Heart left ventricle (tissue), 16 donors: Measurements from ENCODE around the gene ACBD3. TPM values are rescaled to one million over a fixed set of nuclear protein-coding genes. Genes with fewer than 3 reads are reported as not detected.

Experiments used
- ATAC-seq, 4 donors: fragments of 200-7000 bp; cut with Tn5 transposase; one replicate each; pipeline ENCODE4 v1.9.1; 2020 to 2022; ENCODE audit warnings: moderate library complexity in 4 of 4, mild to moderate bottlenecking in 3 of 4, moderate number of reproducible peaks in 1 of 4
- DNase-seq, 5 donors: peaks; one replicate each; pipeline ENCODE4 v3.0.0-alpha.2; 2020
- H3K27ac ChIP-seq, 12 donors: fragments of 200-600 bp; sonication (generic) in 4 of 12; one replicate each; pipeline versions ENCODE4 v1.5.0 to v1.8.0; 2016 to 2022; ENCODE audit warnings: mild to moderate bottlenecking in 2 of 12
- H3K27me3 ChIP-seq, 9 donors: fragments of 200-600 bp; sonication (generic) in 2 of 9; one replicate each; pipeline versions ENCODE4 v1.5.1 to v1.8.0; 2016 to 2022; ENCODE audit warnings: mild to moderate bottlenecking in 3 of 9
- H3K36me3 ChIP-seq, 9 donors: fragments of 200-600 bp; sonication (generic) in 2 of 9; one replicate each; pipeline versions ENCODE4 v1.5.0 to v1.8.0; 2018 to 2022; ENCODE audit warnings: mild to moderate bottlenecking in 2 of 9
- H3K4me1 ChIP-seq, 12 donors: fragments of 200-600 bp; sonication (generic) in 4 of 12; one replicate each; pipeline versions ENCODE4 v1.5.0 to v1.8.0; 2016 to 2022; ENCODE audit warnings: mild to moderate bottlenecking in 3 of 12
- H3K4me3 ChIP-seq, 12 donors: fragments of 200-600 bp; sonication (generic) in 4 of 12; one replicate each; pipeline versions ENCODE4 v1.5.0 to v1.8.0; 2017 to 2022; ENCODE audit warnings: mild to moderate bottlenecking in 9 of 12, moderate library complexity in 4 of 12
- H3K9me3 ChIP-seq, 12 donors: fragments of 200-600 bp; sonication (generic) in 4 of 12; one replicate each; pipeline versions ENCODE4 v1.5.0 to v1.8.0; 2016 to 2022; ENCODE audit warnings: mild to moderate bottlenecking in 1 of 12
- POLR2A ChIP-seq, 2 donors: fragments of 450-650 bp; IDR thresholded peaks; one replicate each; pipeline ENCODE4 v1.6.1; 2017; ENCODE audit warnings: antibody characterized with exemption in 2 of 2, mild to moderate bottlenecking in 2 of 2, moderate library complexity in 2 of 2
- WGBS, 4 donors: extraction: QIAGEN DNeasy Blood & Tissue Kit in 2 of 4; methylation state at CpG; one replicate each; pipeline versions ENCODE4 v1.1.5 to v1.1.7; 2013 to 2018; 5-methylcytosine and 5-hydroxymethylcytosine counted together
- intact Hi-C, 10 donors: fragments of 100-400 bp; cut with DNase I; formaldehyde crosslinking; loops; one replicate each; pipeline versions ENCODE4 v1.11.1 to v1.14.2; 2022
- polyA plus RNA-seq, 2 donors: library from polyadenylated mRNA; stranded (reverse); fragments of 200-250 nt; gene quantifications; one replicate each; pipeline ENCODE4 v1.2.3, GENCODE V29; 2013
- total RNA-seq, 9 donors: library from RNA; depleted of rRNA in 2 of 9; stranded (reverse); fragments of >200 nt in 2 of 9; fragmentation: NEBNext Ultra II Directional in 3 of 9; extraction: Animal tissue kit (Norgen Biotek cat#: 25700) in 3 of 9; gene quantifications; one replicate each; pipeline versions ENCODE4 v1.1.0 to v1.2.4, GENCODE V29; 2016 to 2023
- TF ChIP-seq, protein P1 (sequence below), 12 donors: fragments of 200-600 bp; sonication (generic) in 4 of 12; IDR thresholded peaks; one replicate each; pipeline versions ENCODE4 v1.5.0 to v1.8.0; 2018 to 2022; ENCODE audit warnings: antibody characterized with exemption in 12 of 12, mild to moderate bottlenecking in 5 of 12
- donor health status: ischemic (EF 13 %, LVEDD 7.1; RV severe dilation, severe dysfunction).
- donor health status: healthy with polysubstance abuse.
- donor health status: DM: no; HTN: yes; CAD: no.
- donor health status: DM: no; HTN: no; CAD: no.
- donor health status: ischemic (EF 25% LVEDD 6.9; RV normal size, moderate dysfunction).
- donor health status: ischemic (EF 25% LVEDD 5.7; RV mildly dilated, moderate dysfunction).
- donor health status: healthy.
- donor health status: DM: yes; HTN: yes; CAD: no.
- donor health status: ischemic (EF 35%, LVEDD 5.7; RV mildly dilated, moderate dysfunction).
- donor health status: nonischemic (EF 11% LVEDD 7.7; RV severe dilation, severe dysfunction).
- donor health status: DM: yes; HTN: yes; CAD: no.
- donor health status: PGD.
- donor health status: ischemic (EF 29% LVEDD 5.4; RV normal size, mild dysfunction).
- donor health status: nonischemic (EF 23%, LVEDD 6.1; RV moderate dilation, normal function).

Gene ACBD3
- total and polyA plus RNA-seq, 11 donors = 9.3 to 39.1 (median 28.0) TPM

DNA sequence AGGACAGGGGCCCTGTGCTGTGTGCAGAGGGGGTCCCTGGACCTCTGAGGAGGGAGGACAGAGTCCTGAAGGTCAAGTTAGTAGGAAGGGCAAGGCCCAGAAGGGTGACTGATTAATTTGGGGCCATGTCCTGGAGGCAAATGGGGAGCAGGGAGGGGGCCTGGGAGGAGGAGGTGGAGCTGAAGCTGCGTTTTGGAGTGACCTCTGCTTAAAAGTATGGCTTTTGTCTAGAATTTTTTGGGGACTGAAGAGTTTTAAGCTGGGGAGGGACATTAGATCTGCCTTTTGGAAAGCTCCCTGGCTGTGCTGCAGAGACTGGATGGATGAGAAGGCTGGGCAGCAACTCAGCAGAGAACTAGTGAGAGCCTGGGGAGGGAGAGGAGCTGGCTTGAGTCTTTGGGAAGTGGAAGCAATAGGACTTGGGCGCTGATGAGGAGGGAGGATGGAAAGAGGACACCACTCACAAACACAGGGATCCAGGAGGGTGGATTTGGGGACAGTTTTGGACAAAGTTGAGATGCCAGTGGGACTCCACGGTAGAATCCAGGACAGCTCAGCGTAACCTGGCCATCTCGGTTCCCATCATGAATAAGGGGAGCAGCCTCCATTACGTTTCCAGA lies 52.9 kb downstream of the ACBD3 start:
- intact Hi-C loops = loop anchor here in 1 of 10 donors (10.0 kb wide), 1 partner anchor 201 kb away; no protein-coding TSS in a partner anchor
- no peaks in the 10 kb centered on the region for H3K36me3 ChIP-seq
- TF ChIP-seq, protein P1, sequence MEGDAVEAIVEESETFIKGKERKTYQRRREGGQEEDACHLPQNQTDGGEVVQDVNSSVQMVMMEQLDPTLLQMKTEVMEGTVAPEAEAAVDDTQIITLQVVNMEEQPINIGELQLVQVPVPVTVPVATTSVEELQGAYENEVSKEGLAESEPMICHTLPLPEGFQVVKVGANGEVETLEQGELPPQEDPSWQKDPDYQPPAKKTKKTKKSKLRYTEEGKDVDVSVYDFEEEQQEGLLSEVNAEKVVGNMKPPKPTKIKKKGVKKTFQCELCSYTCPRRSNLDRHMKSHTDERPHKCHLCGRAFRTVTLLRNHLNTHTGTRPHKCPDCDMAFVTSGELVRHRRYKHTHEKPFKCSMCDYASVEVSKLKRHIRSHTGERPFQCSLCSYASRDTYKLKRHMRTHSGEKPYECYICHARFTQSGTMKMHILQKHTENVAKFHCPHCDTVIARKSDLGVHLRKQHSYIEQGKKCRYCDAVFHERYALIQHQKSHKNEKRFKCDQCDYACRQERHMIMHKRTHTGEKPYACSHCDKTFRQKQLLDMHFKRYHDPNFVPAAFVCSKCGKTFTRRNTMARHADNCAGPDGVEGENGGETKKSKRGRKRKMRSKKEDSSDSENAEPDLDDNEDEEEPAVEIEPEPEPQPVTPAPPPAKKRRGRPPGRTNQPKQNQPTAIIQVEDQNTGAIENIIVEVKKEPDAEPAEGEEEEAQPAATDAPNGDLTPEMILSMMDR (IDR thresholded peaks at IDR 0.05) = no peak
- no peak for TF ChIP-seq POLR2A (IDR thresholded peaks at IDR 0.05)
- H3K27ac ChIP-seq = no peak overlapping the region
- H3K27me3 ChIP-seq = no peaks in the 10 kb centered on the region
- H3K4me3 ChIP-seq = no peak overlapping the region
- no peaks in the 10 kb centered on the region for H3K9me3 ChIP-seq
- DNase-seq = no peak
- H3K4me1 ChIP-seq = peaks cover 0 to 17% (median 6%) of the 10 kb centered on the region in 12 donors
- WGBS, 4 donors = 88 to 94% (median 91%) methylated on average over 3 to 6 of the region's 6 CpGs
- ATAC-seq = no peak

DNA sequence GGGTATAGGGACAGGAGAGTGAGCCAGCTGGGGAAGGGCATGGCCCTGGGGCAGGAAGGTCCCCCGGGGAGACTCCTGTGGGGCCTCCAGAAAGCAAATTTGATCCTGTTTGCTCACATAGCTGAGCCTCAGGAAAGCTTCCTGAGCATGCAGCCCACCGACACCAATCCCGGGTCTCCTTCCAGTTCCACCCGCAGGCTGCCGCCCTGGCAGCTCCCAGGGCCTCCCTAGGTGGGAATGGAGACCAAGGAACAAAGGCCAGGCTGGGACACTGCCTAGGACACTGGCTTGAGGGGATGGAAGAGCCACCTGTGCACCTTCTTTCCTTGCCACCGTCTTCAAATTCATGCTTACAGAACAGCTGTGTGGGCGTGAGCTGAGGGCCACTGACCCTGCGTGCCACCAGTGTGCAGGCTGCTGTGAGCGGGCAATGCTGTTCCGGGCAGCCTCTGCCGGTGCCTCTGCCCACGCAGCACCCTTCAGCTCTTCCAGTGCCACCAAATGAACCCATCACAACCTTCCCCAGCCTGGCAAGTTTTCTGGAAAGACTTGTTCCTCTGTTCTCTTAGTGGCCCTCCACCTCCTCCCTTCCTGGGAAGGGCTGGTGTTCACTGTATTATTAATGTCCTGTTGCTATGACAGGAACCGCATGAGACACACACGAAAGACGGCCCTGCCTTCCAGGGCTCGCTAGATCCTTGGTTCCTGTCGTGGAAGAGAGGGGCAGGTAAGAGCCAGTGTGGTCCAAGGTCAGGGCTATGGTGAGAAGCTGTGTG lies 53.6 kb downstream of the ACBD3 start:
- H3K4me1 ChIP-seq = peaks cover 0 to 17% (median 7%) of the 10 kb centered on the region in 12 donors

DNA sequence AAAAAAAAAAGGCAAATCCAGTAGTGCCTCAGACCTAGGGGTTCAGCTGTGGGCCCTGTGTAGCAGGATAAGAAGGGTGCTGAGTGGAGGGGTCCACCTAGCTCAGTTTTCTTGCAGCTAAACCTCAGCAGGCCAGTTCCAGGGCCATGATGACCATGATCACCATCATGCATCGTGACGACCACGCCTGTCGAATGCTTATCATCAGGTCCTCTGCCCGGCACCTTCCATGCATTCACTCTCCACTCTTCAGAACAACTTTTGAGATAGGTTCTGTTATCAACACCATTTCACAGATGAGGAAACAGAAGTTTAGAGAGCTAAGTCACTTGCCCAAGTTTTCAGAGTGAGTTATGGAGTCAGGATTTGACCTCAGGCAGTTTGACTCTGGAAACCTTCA lies 54.9 kb downstream of the ACBD3 start:
- Histone ChIP-seq H3K27ac (no peak overlapping the region), H3K27me3 (no peaks in the 10 kb centered on the region), H3K36me3 (no peaks in the 10 kb centered on the region), H3K9me3 (no peaks in the 10 kb centered on the region), H3K4me3 (no peak overlapping the region), H3K4me1 (peaks cover 0 to 18% (median 7%) of the 10 kb centered on the region in 12 donors)
- no peak for TF ChIP-seq POLR2A (IDR thresholded peaks at IDR 0.05)
- TF ChIP-seq, protein P1 (IDR thresholded peaks at IDR 0.05) = no peak
- 72 to 80% (median 79%) methylated on average over 5 of the region's 5 CpGs for WGBS, 4 donors
- intact Hi-C loops = loop anchor here in 1 of 10 donors (10.0 kb wide), 1 partner anchor 203 kb away; no protein-coding TSS in a partner anchor
- peak in 1 of 5 donors; percentile 11 for DNase-seq
- ATAC-seq = no peak

More for the DNA sequence above, 53.6 kb downstream of the ACBD3 start:
- DNase-seq (no peak), ATAC-seq (no peak)
- no peaks in the 10 kb centered on the region for H3K27me3 ChIP-seq
- H3K4me3 ChIP-seq = no peak overlapping the region
- TF ChIP-seq POLR2A (IDR thresholded peaks at IDR 0.05) = no peak
- TF ChIP-seq, protein P1 (IDR thresholded peaks at IDR 0.05) = no peak
- no peaks in the 10 kb centered on the region for H3K9me3 ChIP-seq
- intact Hi-C loops = loop anchor here in 1 of 10 donors (10.0 kb wide), 1 partner anchor 202 kb away; no protein-coding TSS in a partner anchor
- no peaks in the 10 kb centered on the region for H3K36me3 ChIP-seq
- 74 to 80% (median 78%) methylated on average over 15 to 17 of the region's 17 CpGs for WGBS, 4 donors
- no peak overlapping the region for H3K27ac ChIP-seq

DNA sequence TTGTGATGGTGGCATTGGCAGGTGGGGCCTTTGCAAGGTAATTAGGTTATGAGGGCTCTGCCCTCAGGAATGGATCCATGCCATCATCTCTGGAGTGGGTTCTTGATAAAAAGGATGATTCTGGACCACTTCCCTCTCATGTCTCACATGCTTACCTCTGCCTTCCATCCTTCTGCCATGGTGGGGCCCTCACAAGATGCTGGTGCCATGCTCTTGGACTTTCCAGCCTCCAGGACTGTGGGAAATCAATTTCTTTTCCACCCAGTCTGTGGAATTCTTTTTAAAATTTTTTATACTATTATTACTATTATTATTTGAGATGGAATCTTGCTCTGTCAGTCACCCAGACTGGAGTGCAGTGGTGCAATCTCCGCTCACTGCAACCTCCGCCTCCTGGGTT lies 57.3 kb downstream of the ACBD3 start:
- ATAC-seq = no peak
- intact Hi-C loops = loop anchor here in 8 of 10 donors (5.0 to 10.0 kb wide), 4 partner anchors 68 to 276 kb away; partner anchors contain the start of gene PARP1 (in 1 of the 8)
- no peak for TF ChIP-seq POLR2A (IDR thresholded peaks at IDR 0.05)
- TF ChIP-seq, protein P1 (IDR thresholded peaks at IDR 0.05) = no peak
- 97 to 100% (median 99%) methylated on average over 2 of the region's 2 CpGs for WGBS, 4 donors
- Histone ChIP-seq H3K27ac (no peak overlapping the region), H3K27me3 (no peaks in the 10 kb centered on the region), H3K36me3 (no peaks in the 10 kb centered on the region), H3K4me3 (no peak overlapping the region), H3K4me1 (peaks cover 0 to 9% (median 0%) of the 10 kb centered on the region in 12 donors), H3K9me3 (no peaks in the 10 kb centered on the region)
- DNase-seq = no peak
